HepG2 (cell line): ENCODE results near the gene TBC1D24. TPM values are rescaled to one million over a fixed set of nuclear protein-coding genes. Genes with fewer than 3 reads are reported as not detected.

Experiments
- MAZ ChIP-seq, 2 experiments: sonication (generic) in 1 of 2; formaldehyde crosslinking in 1 of 2; IDR thresholded peaks; 2 replicates each; pipeline versions ENCODE4 v1.5.0 to v1.6.1; 2012 to 2020; ENCODE audit warnings: low read depth in 2 of 2, mild to moderate bottlenecking in 2 of 2, borderline replicate concordance in 1 of 2, improper control_type of control experiment in 1 of 2, low read length in 1 of 2, missing genetic modification reagents in 1 of 2, moderate library complexity in 1 of 2
- RBFOX2 ChIP-seq: fragments of 200-400 bp; formaldehyde crosslinking; IDR thresholded peaks from 2 replicates; pipeline ENCODE4 v1.6.1; 2017; ENCODE audit warnings: low read depth, mild to moderate bottlenecking, low read length
- ZNF607 ChIP-seq: sonication (generic); formaldehyde crosslinking; IDR thresholded peaks from 2 replicates; pipeline ENCODE4 v1.5.1; 2020; ENCODE audit warnings: missing genetic modification reagents, mild to moderate bottlenecking, borderline replicate concordance
- polyA plus RNA-seq, 8 experiments: library from polyadenylated mRNA; depleted of rRNA in 3 of 8; stranded (reverse) in 7 of 8; unstranded in 1 of 8; fragments of >200 nt; fragmentation: Illumina TruSeq in 4 of 8; extraction: Trizol in 4 of 8; gene quantifications; 2 replicates each; pipeline versions ENCODE4 v1.2.1 to v1.2.3, GENCODE V29; 2011 to 2016; ENCODE audit warnings: low read depth in 4 of 8, missing spikeins in 1 of 8, mixed read lengths in 1 of 8; ENCODE audit not compliant: insufficient read depth in 1 of 8
- total RNA-seq, 5 experiments: library from RNA; depleted of rRNA; stranded (reverse); fragments of >200 nt; fragmentation: Illumina TruSeq; extraction: Trizol; gene quantifications; 2 replicates each; pipeline ENCODE4 v1.2.3, GENCODE V29; 2016; ENCODE audit warnings: low read depth in 1 of 5
- TF ChIP-seq, protein P1 (sequence below), 2 experiments: fragments of 450-650 bp in 1 of 2; sonication (generic) in 1 of 2; formaldehyde crosslinking in 1 of 2; IDR thresholded peaks; 2 replicates each; pipeline versions ENCODE4 v1.6.1 to v1.8.0; 2016 to 2022; ENCODE audit warnings: antibody characterized with exemption in 1 of 2, mild to moderate bottlenecking in 1 of 2, missing genetic modification reagents in 1 of 2
- TF ChIP-seq, protein P2 (sequence below): sonication (generic); formaldehyde crosslinking; IDR thresholded peaks from 2 replicates; pipeline ENCODE4 v1.5.1; 2020; ENCODE audit warnings: missing genetic modification reagents, mild to moderate bottlenecking, borderline replicate concordance
- TF ChIP-seq, protein P3 (sequence below): sonication (generic); formaldehyde crosslinking; IDR thresholded peaks from 2 replicates; pipeline ENCODE4 v1.5.0; 2020; ENCODE audit warnings: mild to moderate bottlenecking, missing genetic modification reagents, borderline replicate concordance
- TF ChIP-seq, protein P4 (sequence below): sonication (generic); formaldehyde crosslinking; IDR thresholded peaks from 2 replicates; pipeline ENCODE4 v1.5.0; 2020; ENCODE audit warnings: missing genetic modification reagents
- TF ChIP-seq, protein P5 (sequence below): sonication (generic); formaldehyde crosslinking; IDR thresholded peaks from 2 replicates; pipeline ENCODE4 v1.5.0; 2020; ENCODE audit warnings: mild to moderate bottlenecking, missing genetic modification reagents, moderate library complexity

The TBC1D24 gene
- total and polyA plus RNA-seq, 2 of the 13 experiments (the other 11 are each of a cell fraction or from before 2014, with no cell fraction given) = 7.7 to 13.7 TPM

DNA sequence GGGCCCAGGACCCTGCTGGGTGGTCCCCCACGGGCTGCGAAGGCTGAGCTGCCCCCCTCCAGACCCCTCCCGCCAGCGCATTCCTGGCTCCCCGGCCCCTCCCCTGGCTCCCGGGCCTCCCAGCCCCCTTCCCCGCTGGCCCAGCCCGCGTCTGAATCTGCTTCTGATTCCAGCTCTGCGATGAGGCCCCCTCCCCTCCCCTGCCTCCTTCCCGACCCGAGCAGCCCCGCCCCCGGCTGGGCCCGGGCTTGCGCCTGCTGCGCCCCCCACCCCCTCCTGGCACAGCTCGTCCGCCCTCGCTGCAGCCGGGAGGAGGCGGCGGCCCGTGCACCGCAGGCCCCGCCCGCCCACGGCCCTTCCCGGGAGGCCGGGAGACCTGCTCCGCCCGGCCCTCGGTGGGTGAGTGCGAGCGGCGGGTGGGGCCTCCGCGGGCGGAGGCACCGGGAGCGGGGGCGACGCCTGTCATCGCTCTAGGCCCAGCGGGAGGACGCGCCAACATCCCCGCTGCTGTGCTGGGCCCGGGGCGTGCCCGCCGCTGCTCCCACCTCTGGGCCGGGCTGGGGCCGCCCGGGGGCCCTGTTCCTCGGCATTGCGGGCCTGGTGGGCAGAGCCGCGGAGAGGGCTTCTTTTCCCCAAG lies 3.8 kb upstream of the TBC1D24 start, which contains the start of gene NTN3 (continued):
- TF ChIP-seq, protein P1, sequence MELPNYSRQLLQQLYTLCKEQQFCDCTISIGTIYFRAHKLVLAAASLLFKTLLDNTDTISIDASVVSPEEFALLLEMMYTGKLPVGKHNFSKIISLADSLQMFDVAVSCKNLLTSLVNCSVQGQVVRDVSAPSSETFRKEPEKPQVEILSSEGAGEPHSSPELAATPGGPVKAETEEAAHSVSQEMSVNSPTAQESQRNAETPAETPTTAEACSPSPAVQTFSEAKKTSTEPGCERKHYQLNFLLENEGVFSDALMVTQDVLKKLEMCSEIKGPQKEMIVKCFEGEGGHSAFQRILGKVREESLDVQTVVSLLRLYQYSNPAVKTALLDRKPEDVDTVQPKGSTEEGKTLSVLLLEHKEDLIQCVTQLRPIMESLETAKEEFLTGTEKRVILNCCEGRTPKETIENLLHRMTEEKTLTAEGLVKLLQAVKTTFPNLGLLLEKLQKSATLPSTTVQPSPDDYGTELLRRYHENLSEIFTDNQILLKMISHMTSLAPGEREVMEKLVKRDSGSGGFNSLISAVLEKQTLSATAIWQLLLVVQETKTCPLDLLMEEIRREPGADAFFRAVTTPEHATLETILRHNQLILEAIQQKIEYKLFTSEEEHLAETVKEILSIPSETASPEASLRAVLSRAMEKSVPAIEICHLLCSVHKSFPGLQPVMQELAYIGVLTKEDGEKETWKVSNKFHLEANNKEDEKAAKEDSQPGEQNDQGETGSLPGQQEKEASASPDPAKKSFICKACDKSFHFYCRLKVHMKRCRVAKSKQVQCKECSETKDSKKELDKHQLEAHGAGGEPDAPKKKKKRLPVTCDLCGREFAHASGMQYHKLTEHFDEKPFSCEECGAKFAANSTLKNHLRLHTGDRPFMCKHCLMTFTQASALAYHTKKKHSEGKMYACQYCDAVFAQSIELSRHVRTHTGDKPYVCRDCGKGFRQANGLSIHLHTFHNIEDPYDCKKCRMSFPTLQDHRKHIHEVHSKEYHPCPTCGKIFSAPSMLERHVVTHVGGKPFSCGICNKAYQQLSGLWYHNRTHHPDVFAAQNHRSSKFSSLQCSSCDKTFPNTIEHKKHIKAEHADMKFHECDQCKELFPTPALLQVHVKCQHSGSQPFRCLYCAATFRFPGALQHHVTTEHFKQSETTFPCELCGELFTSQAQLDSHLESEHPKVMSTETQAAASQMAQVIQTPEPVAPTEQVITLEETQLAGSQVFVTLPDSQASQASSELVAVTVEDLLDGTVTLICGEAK (IDR thresholded peaks at IDR 0.05) = no peak
- TF ChIP-seq, protein P1 (CRISPR knock-in tag; IDR thresholded peaks at IDR 0.05) = no peak
- TF ChIP-seq, protein P2, sequence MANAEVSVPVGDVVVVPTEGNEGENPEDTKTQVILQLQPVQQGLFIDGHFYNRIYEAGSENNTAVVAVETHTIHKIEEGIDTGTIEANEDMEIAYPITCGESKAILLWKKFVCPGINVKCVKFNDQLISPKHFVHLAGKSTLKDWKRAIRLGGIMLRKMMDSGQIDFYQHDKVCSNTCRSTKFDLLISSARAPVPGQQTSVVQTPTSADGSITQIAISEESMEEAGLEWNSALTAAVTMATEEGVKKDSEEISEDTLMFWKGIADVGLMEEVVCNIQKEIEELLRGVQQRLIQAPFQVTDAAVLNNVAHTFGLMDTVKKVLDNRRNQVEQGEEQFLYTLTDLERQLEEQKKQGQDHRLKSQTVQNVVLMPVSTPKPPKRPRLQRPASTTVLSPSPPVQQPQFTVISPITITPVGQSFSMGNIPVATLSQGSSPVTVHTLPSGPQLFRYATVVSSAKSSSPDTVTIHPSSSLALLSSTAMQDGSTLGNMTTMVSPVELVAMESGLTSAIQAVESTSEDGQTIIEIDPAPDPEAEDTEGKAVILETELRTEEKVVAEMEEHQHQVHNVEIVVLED (CRISPR knock-in tag) = no peak
- TF ChIP-seq, protein P3, sequence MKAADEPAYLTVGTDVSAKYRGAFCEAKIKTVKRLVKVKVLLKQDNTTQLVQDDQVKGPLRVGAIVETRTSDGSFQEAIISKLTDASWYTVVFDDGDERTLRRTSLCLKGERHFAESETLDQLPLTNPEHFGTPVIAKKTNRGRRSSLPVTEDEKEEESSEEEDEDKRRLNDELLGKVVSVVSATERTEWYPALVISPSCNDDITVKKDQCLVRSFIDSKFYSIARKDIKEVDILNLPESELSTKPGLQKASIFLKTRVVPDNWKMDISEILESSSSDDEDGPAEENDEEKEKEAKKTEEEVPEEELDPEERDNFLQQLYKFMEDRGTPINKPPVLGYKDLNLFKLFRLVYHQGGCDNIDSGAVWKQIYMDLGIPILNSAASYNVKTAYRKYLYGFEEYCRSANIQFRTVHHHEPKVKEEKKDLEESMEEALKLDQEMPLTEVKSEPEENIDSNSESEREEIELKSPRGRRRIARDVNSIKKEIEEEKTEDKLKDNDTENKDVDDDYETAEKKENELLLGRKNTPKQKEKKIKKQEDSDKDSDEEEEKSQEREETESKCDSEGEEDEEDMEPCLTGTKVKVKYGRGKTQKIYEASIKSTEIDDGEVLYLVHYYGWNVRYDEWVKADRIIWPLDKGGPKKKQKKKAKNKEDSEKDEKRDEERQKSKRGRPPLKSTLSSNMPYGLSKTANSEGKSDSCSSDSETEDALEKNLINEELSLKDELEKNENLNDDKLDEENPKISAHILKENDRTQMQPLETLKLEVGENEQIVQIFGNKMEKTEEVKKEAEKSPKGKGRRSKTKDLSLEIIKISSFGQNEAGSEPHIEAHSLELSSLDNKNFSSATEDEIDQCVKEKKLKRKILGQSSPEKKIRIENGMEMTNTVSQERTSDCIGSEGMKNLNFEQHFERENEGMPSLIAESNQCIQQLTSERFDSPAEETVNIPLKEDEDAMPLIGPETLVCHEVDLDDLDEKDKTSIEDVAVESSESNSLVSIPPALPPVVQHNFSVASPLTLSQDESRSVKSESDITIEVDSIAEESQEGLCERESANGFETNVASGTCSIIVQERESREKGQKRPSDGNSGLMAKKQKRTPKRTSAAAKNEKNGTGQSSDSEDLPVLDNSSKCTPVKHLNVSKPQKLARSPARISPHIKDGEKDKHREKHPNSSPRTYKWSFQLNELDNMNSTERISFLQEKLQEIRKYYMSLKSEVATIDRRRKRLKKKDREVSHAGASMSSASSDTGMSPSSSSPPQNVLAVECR (CRISPR knock-in tag) = no peak
- TF ChIP-seq, protein P4, sequence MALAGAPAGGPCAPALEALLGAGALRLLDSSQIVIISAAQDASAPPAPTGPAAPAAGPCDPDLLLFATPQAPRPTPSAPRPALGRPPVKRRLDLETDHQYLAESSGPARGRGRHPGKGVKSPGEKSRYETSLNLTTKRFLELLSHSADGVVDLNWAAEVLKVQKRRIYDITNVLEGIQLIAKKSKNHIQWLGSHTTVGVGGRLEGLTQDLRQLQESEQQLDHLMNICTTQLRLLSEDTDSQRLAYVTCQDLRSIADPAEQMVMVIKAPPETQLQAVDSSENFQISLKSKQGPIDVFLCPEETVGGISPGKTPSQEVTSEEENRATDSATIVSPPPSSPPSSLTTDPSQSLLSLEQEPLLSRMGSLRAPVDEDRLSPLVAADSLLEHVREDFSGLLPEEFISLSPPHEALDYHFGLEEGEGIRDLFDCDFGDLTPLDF (CRISPR knock-in tag) = no peak
- TF ChIP-seq RBFOX2 (no peak), MAZ (IDR thresholded peaks at IDR 0.05; ENCODE audit: borderline replicate concordance, low read depth, low read length) (no peak), MAZ (CRISPR knock-in tag; IDR thresholded peaks at IDR 0.05; ENCODE audit: low read depth) (peak; percentile 53), ZNF607 (CRISPR knock-in tag) (no peak)
- TF ChIP-seq, protein P5, sequence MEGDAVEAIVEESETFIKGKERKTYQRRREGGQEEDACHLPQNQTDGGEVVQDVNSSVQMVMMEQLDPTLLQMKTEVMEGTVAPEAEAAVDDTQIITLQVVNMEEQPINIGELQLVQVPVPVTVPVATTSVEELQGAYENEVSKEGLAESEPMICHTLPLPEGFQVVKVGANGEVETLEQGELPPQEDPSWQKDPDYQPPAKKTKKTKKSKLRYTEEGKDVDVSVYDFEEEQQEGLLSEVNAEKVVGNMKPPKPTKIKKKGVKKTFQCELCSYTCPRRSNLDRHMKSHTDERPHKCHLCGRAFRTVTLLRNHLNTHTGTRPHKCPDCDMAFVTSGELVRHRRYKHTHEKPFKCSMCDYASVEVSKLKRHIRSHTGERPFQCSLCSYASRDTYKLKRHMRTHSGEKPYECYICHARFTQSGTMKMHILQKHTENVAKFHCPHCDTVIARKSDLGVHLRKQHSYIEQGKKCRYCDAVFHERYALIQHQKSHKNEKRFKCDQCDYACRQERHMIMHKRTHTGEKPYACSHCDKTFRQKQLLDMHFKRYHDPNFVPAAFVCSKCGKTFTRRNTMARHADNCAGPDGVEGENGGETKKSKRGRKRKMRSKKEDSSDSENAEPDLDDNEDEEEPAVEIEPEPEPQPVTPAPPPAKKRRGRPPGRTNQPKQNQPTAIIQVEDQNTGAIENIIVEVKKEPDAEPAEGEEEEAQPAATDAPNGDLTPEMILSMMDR (CRISPR knock-in tag) = no peak
